PC-3 (cell line): ENCODE results near the gene PLSCR1. TPM values are rescaled to one million over a fixed set of nuclear protein-coding genes. Genes with fewer than 3 reads are reported as not detected.
A peak's percentile ranks its signal among the peaks of the same experiment; 100 is the strongest.

ENCODE experiments used
- ATAC-seq: fragments of 200-7000 bp; cut with Tn5 transposase; 2 replicates; pipeline ENCODE4 v1.9.1; 2020; ENCODE audit warnings: mild to moderate bottlenecking, moderate library complexity
- BruUV-seq: library from RNA; stranded (reverse); fragments of 400-500 nt; replicated peaks from 2 replicates; lab custom pipeline; 2021; lab: Mats Ljungman, UMichigan
- CTCF ChIA-PET: fragments of 300-600 bp; sonication (Branson Sonifier 250); formaldehyde crosslinking; loops from one replicate; lab custom pipeline; 2022; ENCODE audit warnings: antibody characterized with exemption; lab: Charles Lee
- POLR2A ChIA-PET: fragments of 300-600 bp; sonication (Branson Sonifier 250); formaldehyde crosslinking; loops from one replicate; lab custom pipeline; 2022; ENCODE audit warnings: antibody characterized with exemption; ENCODE audit not compliant: unreplicated experiment; lab: Charles Lee
- DNase-seq: peaks from one replicate; pipeline ENCODE4 v3.0.0-alpha.2; 2015
- H2AFZ ChIP-seq: fragments of 300-600 bp; sonication (generic); 2 replicates; pipeline ENCODE4 v1.6.0; 2016; ENCODE audit warnings: antibody characterized with exemption, low read length
- H3F3A ChIP-seq: fragments of 300-600 bp; sonication (generic); one replicate; pipeline ENCODE4 v1.6.0; 2017; ENCODE audit warnings: antibody characterized with exemption, low read length, control low read depth, mild to moderate bottlenecking; ENCODE audit not compliant: unreplicated experiment
- H3K27ac ChIP-seq: fragments of 300-600 bp; sonication (generic); 2 replicates; pipeline ENCODE4 v1.5.1; 2016; ENCODE audit warnings: mild to moderate bottlenecking, low read length
- H3K27me3 ChIP-seq: fragments of 300-600 bp; sonication (generic); 2 replicates; pipeline ENCODE4 v1.6.1; 2016; ENCODE audit warnings: low read length, mixed read lengths
- H3K36me3 ChIP-seq: fragments of 300-600 bp; sonication (generic); 2 replicates; pipeline ENCODE4 v1.6.1; 2016; ENCODE audit warnings: low read depth, mixed run types, low read length, mixed read lengths
- H3K4me1 ChIP-seq: fragments of 300-600 bp; sonication (generic); 2 replicates; pipeline ENCODE4 v1.5.1; 2016; ENCODE audit warnings: low read length; ENCODE audit not compliant: insufficient read depth
- H3K4me2 ChIP-seq: fragments of 300-600 bp; sonication (generic); 2 replicates; pipeline ENCODE4 v1.6.0; 2016; ENCODE audit warnings: low read length
- H3K4me3 ChIP-seq: fragments of 300-600 bp; sonication (generic); 2 replicates; pipeline ENCODE4 v1.5.1; 2016; ENCODE audit warnings: mild to moderate bottlenecking, low read length, mixed read lengths
- H3K79me2 ChIP-seq: fragments of 300-600 bp; sonication (generic); 2 replicates; pipeline ENCODE4 v1.6.1; 2017; ENCODE audit warnings: low read length, mixed read lengths
- H3K9ac ChIP-seq: fragments of 300-600 bp; sonication (generic); 2 replicates; pipeline ENCODE4 v1.6.0; 2016; ENCODE audit warnings: mild to moderate bottlenecking, low read length
- H3K9me2 ChIP-seq: fragments of 300-600 bp; sonication (generic); replicated peaks from 2 replicates; pipeline ENCODE4 v1.6.1; 2016; ENCODE audit warnings: mixed run types, low read length, mixed read lengths
- H3K9me3 ChIP-seq: fragments of 300-600 bp; sonication (generic); 2 replicates; pipeline ENCODE4 v1.6.1; 2016; ENCODE audit warnings: low read length, mixed read lengths
- H4K20me1 ChIP-seq: fragments of 300-600 bp; sonication (generic); 2 replicates; pipeline ENCODE4 v1.6.1; 2016; ENCODE audit warnings: low read length, mixed read lengths
- CTCF ChIP-seq: fragments of 300-600 bp; sonication (generic); conservative IDR thresholded peaks from 2 replicates; pipeline ENCODE4 v1.5.1; 2017; ENCODE audit warnings: antibody characterized with exemption, low read depth, mild to moderate bottlenecking, low read length
- EZH2 ChIP-seq: fragments of 300-600 bp; sonication (generic); IDR thresholded peaks from one replicate; pipeline ENCODE4 v1.6.1; 2017; ENCODE audit warnings: antibody characterized with exemption, mild to moderate bottlenecking, low read length; ENCODE audit not compliant: unreplicated experiment
- EZH2phosphoT487 ChIP-seq: fragments of 300-600 bp; sonication (generic); IDR thresholded peaks from 2 replicates; pipeline ENCODE4 v1.6.1; 2018; ENCODE audit warnings: mild to moderate bottlenecking, antibody characterized with exemption, low read length, borderline replicate concordance
- intact Hi-C: fragments of 100-400 bp; cut with micrococcal nuclease; formaldehyde crosslinking; loops from 2 replicates; pipeline ENCODE4 v1.9.0; 2023
- total RNA-seq: library from RNA; depleted of rRNA; stranded (reverse); fragments of >200 nt; gene quantifications from 2 replicates; pipeline ENCODE4 v1.2.3, GENCODE V29; 2014

PLSCR1 gene
- total RNA-seq, 1 experiment from 2014 or later = 48.8 TPM

- Histone ChIP-seq H3K9me3 (no peaks in the 10 kb centered on the region), H3K9me2 (no peaks in the 10 kb centered on the region), H4K20me1 (no peaks in the 10 kb centered on the region), H3F3A (no peaks in the 10 kb centered on the region), H3K9ac (no peak overlapping the region), H3K36me3 (peaks cover 3% of the 10 kb centered on the region), H3K4me2 (no peak overlapping the region), H3K27ac (no peak overlapping the region), H3K79me2 (0 out of 2 replicates have a peak, but pooled peaks cover 8% of the 10 kb centered on the region), H3K4me1 (peaks cover 20% of the 10 kb centered on the region), H3K4me3 (no peak overlapping the region), H2AFZ (no peak overlapping the region), H3K27me3 (no peaks in the 10 kb centered on the region)
- CTCF ChIA-PET = no interaction called here
- TF ChIP-seq EZH2 (no peak), CTCF (no peak), EZH2phosphoT487 (no peak)
- DNase-seq (no peak), ATAC-seq (no peak)
- no TSS peak for BruUV-seq
- intact Hi-C loops = no loop called here
- POLR2A ChIA-PET = interaction anchor here (0.5 to 0.6 kb wide), 2 partner anchors 9 to 11 kb away, joined by 3 read pairs; no protein-coding TSS in a partner anchor
These were observed 12.0 kb downstream of the PLSCR1 start for GRCh38 chr3:146532406-146532805.

GRCh38 chr3:146530609-146531008 is 13.8 kb downstream of the PLSCR1 start:
- Histone ChIP-seq H3K4me1 (peaks cover 22% of the 10 kb centered on the region), H3K4me3 (no peak overlapping the region), H3K27me3 (no peaks in the 10 kb centered on the region), H3K9me3 (no peaks in the 10 kb centered on the region), H3K9ac (no peak overlapping the region), H3K36me3 (peaks cover 7% of the 10 kb centered on the region), H2AFZ (no peak overlapping the region), H4K20me1 (no peaks in the 10 kb centered on the region), H3K27ac (no peak overlapping the region), H3K79me2 (no peaks in the 10 kb centered on the region), H3K9me2 (no peaks in the 10 kb centered on the region), H3K4me2 (no peak overlapping the region), H3F3A (no peaks in the 10 kb centered on the region)
- POLR2A ChIA-PET = no interaction called here
- BruUV-seq = no TSS peak
- intact Hi-C loops = no loop called here
- DNase-seq (no peak), ATAC-seq (no peak)
- CTCF ChIA-PET = no interaction called here
- TF ChIP-seq CTCF (no peak), EZH2 (no peak), EZH2phosphoT487 (no peak)

- CTCF ChIA-PET = no interaction called here
- no peaks in the 10 kb centered on the region for H3K27me3 ChIP-seq
- POLR2A ChIA-PET = interaction anchor here (0.6 kb wide), 1 partner anchor 55 kb away, joined by 3 read pairs; no protein-coding TSS in a partner anchor
- no peaks in the 10 kb centered on the region for H3K9me3 ChIP-seq
- intact Hi-C loops = loop anchor here (2.0 to 5.0 kb wide), 2 partner anchors 26 to 48 kb away; no protein-coding TSS in a partner anchor
- H2AFZ ChIP-seq = no peak overlapping the region
- peaks cover 29% of the 10 kb centered on the region for H3K4me1 ChIP-seq
- H3K9me2 ChIP-seq = no peaks in the 10 kb centered on the region
- DNase-seq (peak; percentile 85), ATAC-seq (peak; percentile 77)
- no peaks in the 10 kb centered on the region for H4K20me1 ChIP-seq
- H3K27ac ChIP-seq = peak overlapping the region; percentile 68
- H3K36me3 ChIP-seq = peaks cover 9% of the 10 kb centered on the region
- BruUV-seq = no TSS peak
- H3K4me2 ChIP-seq = peak overlapping the region; percentile 78
- H3F3A ChIP-seq = no peaks in the 10 kb centered on the region
- H3K79me2 ChIP-seq = no peaks in the 10 kb centered on the region
- peak overlapping the region; percentile 58 for H3K4me3 ChIP-seq
- H3K9ac ChIP-seq = peak overlapping the region; percentile 23; the same call in 1 of the 2 replicates
- TF ChIP-seq EZH2phosphoT487 = no peak
- no peak for TF ChIP-seq EZH2
- TF ChIP-seq CTCF = no peak
These were observed 15.4 kb downstream of the PLSCR1 start for GRCh38 chr3:146529021-146529420.
